OCI-LY3 (cell line): Measurements from ENCODE around the gene CMIP.
A peak's percentile ranks its signal among the peaks of the same experiment; 100 is the strongest.

Experiments
- H2AFZ ChIP-seq: fragments of 200-600, 300-600 bp; shearing (Covaris generic); 2 replicates; pipeline ENCODE4 v1.6.0; 2014; ENCODE audit warnings: antibody characterized with exemption, low read depth, low read length
- H3K27ac ChIP-seq: fragments of 200-600, 300-600 bp; sonication (generic); 2 replicates; pipeline ENCODE4 v1.5.1; 2014; ENCODE audit warnings: mild to moderate bottlenecking, low read length, moderate library complexity, mixed read lengths
- H3K27me3 ChIP-seq: fragments of 200-600, 300-600 bp; sonication (generic); 2 replicates; pipeline ENCODE4 v1.6.1; 2014; ENCODE audit warnings: low read depth, low read length, mixed read lengths
- H3K36me3 ChIP-seq: fragments of 200-600, 300-600 bp; sonication (generic); replicated peaks from 2 replicates; pipeline ENCODE3; 2014; ENCODE audit warnings: low read depth, low read length, mixed read lengths
- H3K4me1 ChIP-seq: fragments of 300-600, 200-600 bp; sonication (generic); 2 replicates; pipeline ENCODE4 v1.6.1; 2014; ENCODE audit warnings: low read length, mixed read lengths
- H3K4me2 ChIP-seq: fragments of 200-600, 300-600 bp; sonication (generic); 2 replicates; pipeline ENCODE4 v1.6.1; 2014; ENCODE audit warnings: low read length, mixed read lengths
- H3K4me3 ChIP-seq: fragments of 300-600, 200-600 bp; sonication (generic); 2 replicates; pipeline ENCODE4 v1.5.1; 2014; ENCODE audit warnings: antibody characterized with exemption, mild to moderate bottlenecking, low read length, moderate library complexity
- H3K79me2 ChIP-seq: fragments of 300-600, 200-600 bp; shearing (Covaris generic); 2 replicates; pipeline ENCODE4 v1.6.1; 2014; ENCODE audit warnings: mild to moderate bottlenecking, low read length, mixed read lengths
- H3K9ac ChIP-seq: fragments of 300-600, 200-600 bp; shearing (Covaris generic); 2 replicates; pipeline ENCODE4 v1.6.0; 2014; ENCODE audit warnings: mild to moderate bottlenecking, low read length, moderate library complexity
- H3K9me3 ChIP-seq: fragments of 200-600, 300-600 bp; shearing (Covaris generic); 2 replicates; pipeline ENCODE4 v1.6.1; 2014; ENCODE audit warnings: low read length, mixed read lengths; ENCODE audit not compliant: insufficient read depth
- H4K20me1 ChIP-seq: fragments of 200-600, 300-600 bp; sonication (generic); 2 replicates; pipeline ENCODE4 v1.6.1; 2016; ENCODE audit warnings: low read length, mixed read lengths; ENCODE audit not compliant: insufficient read depth
- CTCF ChIP-seq: fragments of 200-600, 300-600 bp; sonication (generic); IDR thresholded peaks from 2 replicates; pipeline ENCODE4 v1.5.1; 2014; ENCODE audit warnings: antibody characterized with exemption, low read length, low read depth
- EZH2phosphoT487 ChIP-seq: fragments of 200-600 bp; shearing (Covaris generic); IDR thresholded peaks from 2 replicates; pipeline ENCODE4 v1.6.1; 2018; ENCODE audit warnings: antibody characterized with exemption, mixed run types, low read depth

The CMIP gene

DNA sequence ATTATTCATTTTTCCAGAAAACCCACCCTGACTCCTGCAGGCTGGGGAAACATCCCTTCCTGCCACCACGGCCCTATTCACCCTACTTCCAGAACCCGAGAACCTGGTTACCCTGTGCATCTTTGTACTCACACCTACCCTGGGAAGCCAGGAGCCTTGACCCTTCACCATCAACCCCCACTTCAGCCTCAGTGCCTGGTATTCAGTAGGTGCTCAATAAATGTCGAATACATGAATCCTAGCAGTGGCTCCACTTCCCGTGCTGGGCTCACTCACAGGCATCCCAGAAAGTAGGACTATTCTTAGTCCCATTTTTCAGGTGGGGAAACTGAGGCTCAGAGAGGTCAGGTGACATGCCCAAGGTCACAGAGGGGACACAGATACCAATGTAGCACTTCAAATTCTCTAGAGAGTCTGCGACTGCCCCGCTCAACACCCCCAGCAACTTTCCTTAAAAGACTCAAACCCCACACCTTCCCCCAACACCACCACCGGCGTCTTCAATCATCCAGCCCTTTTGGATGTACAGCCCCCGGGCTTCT is 36.1 kb upstream of the CMIP start:
- H4K20me1 ChIP-seq = no peaks in the 10 kb centered on the region
- peaks cover 20% of the 10 kb centered on the region for H3K4me1 ChIP-seq
- peaks cover 31% of the 10 kb centered on the region for H3K27me3 ChIP-seq
- H3K36me3 ChIP-seq = no peaks in the 10 kb centered on the region
- peak overlapping the region; percentile 37; the same call in 1 of the 2 replicates for H3K4me2 ChIP-seq
- H3K4me3 ChIP-seq = no peak overlapping the region
- TF ChIP-seq CTCF (no peak), EZH2phosphoT487 (no peak)
- H2AFZ ChIP-seq = no peak overlapping the region
- no peaks in the 10 kb centered on the region for H3K79me2 ChIP-seq
- H3K9ac ChIP-seq = no peak overlapping the region
- no peaks in the 10 kb centered on the region for H3K9me3 ChIP-seq
- H3K27ac ChIP-seq = no peak overlapping the region

DNA sequence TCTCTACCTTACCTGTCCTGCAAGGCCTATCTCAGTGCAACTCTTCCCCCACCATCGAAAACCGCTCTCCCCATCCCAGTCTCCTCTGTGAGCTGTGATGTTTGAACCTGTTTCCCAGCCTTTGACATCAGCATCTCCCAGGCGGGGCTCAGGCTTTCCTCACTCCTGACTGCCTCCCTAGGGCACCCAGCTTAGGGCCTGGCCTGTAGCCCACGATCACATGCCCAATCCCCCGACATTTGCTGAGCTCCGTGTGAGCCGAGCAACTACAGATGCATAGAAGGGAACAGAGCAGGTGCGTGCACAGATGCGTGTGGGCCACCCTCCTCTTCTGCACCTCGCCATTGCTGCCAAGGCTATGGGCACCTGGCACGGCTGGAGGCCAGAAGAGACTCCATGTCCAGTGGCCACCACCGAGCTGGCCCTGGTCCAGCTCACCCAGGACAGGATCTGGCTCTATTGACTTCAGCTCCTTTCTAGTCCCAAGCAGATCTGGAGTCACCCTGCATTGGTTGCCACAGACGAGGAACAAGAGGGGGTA is 35.5 kb upstream of the CMIP start:
- H3K4me3 ChIP-seq = no peak overlapping the region
- no peaks in the 10 kb centered on the region for H3K36me3 ChIP-seq
- H3K27ac ChIP-seq = no peak overlapping the region
- H2AFZ ChIP-seq = no peak overlapping the region
- TF ChIP-seq CTCF (no peak), EZH2phosphoT487 (no peak)
- peak overlapping the region; percentile 37 for H3K4me2 ChIP-seq
- no peaks in the 10 kb centered on the region for H3K79me2 ChIP-seq
- H4K20me1 ChIP-seq = no peaks in the 10 kb centered on the region
- peaks cover 35% of the 10 kb centered on the region for H3K27me3 ChIP-seq
- no peak overlapping the region for H3K9ac ChIP-seq
- H3K9me3 ChIP-seq = no peaks in the 10 kb centered on the region
- H3K4me1 ChIP-seq = peaks cover 17% of the 10 kb centered on the region

GRCh38 chr16:81410643-81411293 is 33.8 kb upstream of the CMIP start:
- no peak overlapping the region for H3K4me3 ChIP-seq
- H3K27me3 ChIP-seq = peaks cover 35% of the 10 kb centered on the region
- H2AFZ ChIP-seq = no peak overlapping the region
- no peaks in the 10 kb centered on the region for H3K36me3 ChIP-seq
- TF ChIP-seq EZH2phosphoT487 (no peak), CTCF (no peak)
- no peak overlapping the region for H3K27ac ChIP-seq
- H3K79me2 ChIP-seq = no peaks in the 10 kb centered on the region
- H3K4me2 ChIP-seq = no peak overlapping the region
- no peak overlapping the region for H3K9ac ChIP-seq
- H4K20me1 ChIP-seq = no peaks in the 10 kb centered on the region
- no peaks in the 10 kb centered on the region for H3K9me3 ChIP-seq
- H3K4me1 ChIP-seq = peaks cover 14% of the 10 kb centered on the region

GRCh38 chr16:81413245-81413990 is 31.2 kb upstream of the CMIP start:
- H3K9me3 ChIP-seq = no peaks in the 10 kb centered on the region
- no peak overlapping the region for H3K27ac ChIP-seq
- H3K79me2 ChIP-seq = no peaks in the 10 kb centered on the region
- H3K27me3 ChIP-seq = peaks cover 27% of the 10 kb centered on the region
- no peak overlapping the region for H3K4me2 ChIP-seq
- TF ChIP-seq EZH2phosphoT487 (no peak), CTCF (no peak)
- peaks cover 14% of the 10 kb centered on the region for H3K4me1 ChIP-seq
- no peak overlapping the region for H3K4me3 ChIP-seq
- H3K36me3 ChIP-seq = no peaks in the 10 kb centered on the region
- H4K20me1 ChIP-seq = no peaks in the 10 kb centered on the region
- no peak overlapping the region for H3K9ac ChIP-seq
- no peak overlapping the region for H2AFZ ChIP-seq
